AG08395 (cell line): ENCODE results near the gene RNF43.
"Not testable (repeated sequence)": the region's sequence is repeated elsewhere in the genome, so short reads cannot be mapped to it uniquely, and the experiment has no call there.

Source experiments
- DNase-seq: peaks from one replicate; pipeline ENCODE4 v3.0.0; 2012; ENCODE audit warnings: mixed read lengths, low spot score

The RNF43 gene

GRCh38 chr17:58409432-58409831, 7.9 kb downstream of the RNF43 start:
- DNase-seq, result no peak

- no peak for DNase-seq
These were observed 14.0 kb downstream of the RNF43 start for GRCh38 chr17:58403311-58403710.

- peak; percentile 22 for DNase-seq
These were observed 14.7 kb downstream of the RNF43 start for GRCh38 chr17:58402679-58403078.

- peak; percentile 55 for DNase-seq
These were observed 15.3 kb downstream of the RNF43 start for GRCh38 chr17:58402047-58402446.

GRCh38 chr17:58401287-58401686, 16.0 kb downstream of the RNF43 start:
- DNase-seq, result no peak

GRCh38 chr17:58400826-58401225, 16.5 kb downstream of the RNF43 start:
- DNase-seq, result no peak

GRCh38 chr17:58399974-58400373, 17.4 kb downstream of the RNF43 start:
- DNase-seq, result no peak

- DNase-seq, result no peak
These were observed 18.6 kb downstream of the RNF43 start for GRCh38 chr17:58398574-58399266.

- not testable (repeated sequence) for DNase-seq
These were observed 19.9 kb downstream of the RNF43 start for GRCh38 chr17:58397421-58397820.

- no peak for DNase-seq
These were observed 21.2 kb downstream of the RNF43 start for GRCh38 chr17:58396173-58396572.

- DNase-seq, result no peak
These were observed 22.7 kb downstream of the RNF43 start for GRCh38 chr17:58394534-58395223.

GRCh38 chr17:58391302-58391984, 25.9 kb downstream of the RNF43 start:
- no peak for DNase-seq

- no peak for DNase-seq
These were observed 26.4 kb downstream of the RNF43 start for GRCh38 chr17:58390884-58391283.

- no peak for DNase-seq
These were observed 28.8 kb downstream of the RNF43 start for GRCh38 chr17:58388302-58389190.

- DNase-seq, result no peak
These were observed 29.5 kb downstream of the RNF43 start for GRCh38 chr17:58387834-58388233.

- DNase-seq, result no peak
These were observed 30.6 kb downstream of the RNF43 start for GRCh38 chr17:58386708-58387107.

- DNase-seq, result no peak
These were observed 31.9 kb downstream of the RNF43 start for GRCh38 chr17:58385359-58385899.

- no peak for DNase-seq
These were observed 32.4 kb downstream of the RNF43 start for GRCh38 chr17:58384897-58385296.

GRCh38 chr17:58383892-58384462, 33.4 kb downstream of the RNF43 start:
- no peak for DNase-seq

- no peak for DNase-seq
These were observed 34.5 kb downstream of the RNF43 start for GRCh38 chr17:58382872-58383242.

- no peak for DNase-seq
These were observed 35.0 kb downstream of the RNF43 start for GRCh38 chr17:58382108-58382871.
